H1 (cell line): ENCODE measurements around the gene SMYD1. TPM values are rescaled to one million over a fixed set of nuclear protein-coding genes. Genes with fewer than 3 reads are reported as not detected.

ENCODE experiments used
- BACH1 ChIP-seq: IDR thresholded peaks from 2 replicates; pipeline ENCODE4 v1.6.1; 2012; ENCODE audit warnings: low read length, improper control_type of control experiment
- CHD1 ChIP-seq: IDR thresholded peaks from 2 replicates; pipeline ENCODE4 v1.6.1; 2012; ENCODE audit warnings: low read depth, low read length, improper control_type of control experiment
- CHD7 ChIP-seq: fragments of 300-600 bp; sonication (generic); IDR thresholded peaks from 2 replicates; pipeline ENCODE4 v1.7.1; 2012; ENCODE audit warnings: low read length, moderate library complexity, mild to moderate bottlenecking, inconsistent platforms; ENCODE audit not compliant: insufficient replicate concordance
- EP300 ChIP-seq, 2 experiments: IDR thresholded peaks; 1 replicate in 1 of 2; 2 replicates in 1 of 2; pipeline ENCODE4 v1.6.1; 2011 to 2012; ENCODE audit warnings: low read depth in 2 of 2, low read length in 2 of 2, mild to moderate bottlenecking in 2 of 2, borderline replicate concordance in 1 of 2, inconsistent platforms in 1 of 2, moderate library complexity in 1 of 2
- EZH2 ChIP-seq: fragments of 200-600 bp; sonication (generic); IDR thresholded peaks from 2 replicates; pipeline ENCODE4 v1.7.1; 2012; ENCODE audit warnings: low read depth, mild to moderate bottlenecking, moderate library complexity, low read length, inconsistent platforms; ENCODE audit not compliant: severe bottlenecking
- JUN ChIP-seq: IDR thresholded peaks from 2 replicates; pipeline ENCODE4 v1.6.1; 2011; ENCODE audit warnings: low read depth, mild to moderate bottlenecking, improper control_type of control experiment, low read length
- POLR2AphosphoS5 ChIP-seq: IDR thresholded peaks from 2 replicates; pipeline ENCODE4 v1.6.1; 2011; ENCODE audit warnings: low read depth, low read length
- RFX5 ChIP-seq: IDR thresholded peaks from 2 replicates; pipeline ENCODE4 v1.6.1; 2011; ENCODE audit warnings: low read depth, low read length, improper control_type of control experiment, borderline replicate concordance
- SIX5 ChIP-seq: IDR thresholded peaks from 2 replicates; pipeline ENCODE4 v1.6.1; 2011; ENCODE audit warnings: mild to moderate bottlenecking, low read depth, low read length
- SUZ12 ChIP-seq: fragments of 200-600 bp; sonication (generic); IDR thresholded peaks from 2 replicates; pipeline ENCODE4 v1.6.1; 2012; ENCODE audit warnings: mild to moderate bottlenecking, inconsistent platforms, low read length, moderate library complexity, mixed read lengths
- polyA plus RNA-seq, 7 experiments: library from polyadenylated mRNA; depleted of rRNA in 3 of 7; stranded (reverse) in 5 of 7; unstranded in 2 of 7; fragments of >200 nt in 5 of 7; fragments of 200-250 nt in 2 of 7; gene quantifications; 1 replicate in 5 of 7; 2 replicates in 1 of 7; 4 replicates in 1 of 7; pipeline versions ENCODE4 v1.2.1 to v1.2.3, GENCODE V29; 2011 to 2013; ENCODE audit warnings: missing spikeins in 2 of 7, mixed read lengths in 2 of 7
- total RNA-seq: library from RNA; stranded (reverse); fragmentation: NEBNext Ultra II Directional; extraction: Animal tissue kit (Norgen Biotek cat#: 25700); gene quantifications from 2 replicates; pipeline ENCODE4 v1.2.1, GENCODE V29; 2021
- TF ChIP-seq, protein P1 (sequence below): IDR thresholded peaks from 2 replicates; pipeline ENCODE4 v1.6.1; 2012; ENCODE audit warnings: inconsistent platforms

SMYD1 gene
- total and polyA plus RNA-seq, 2 of the 8 experiments (the other 6 are each of a cell fraction or from before 2014, with no cell fraction given) = 0.06 TPM; not detected in 1

- TF ChIP-seq CHD7 (no peak), RFX5 (no peak), POLR2AphosphoS5 (no peak), CHD1 (no peak), JUN (no peak), BACH1 (no peak), EP300 (IDR thresholded peaks at IDR 0.05; ENCODE audit: borderline replicate concordance in 1 of 2, low read depth in 2 of 2, low read length in 2 of 2) (no peak), SIX5 (no peak), SUZ12 (no peak), EZH2 (no peak)
- TF ChIP-seq, protein P1, sequence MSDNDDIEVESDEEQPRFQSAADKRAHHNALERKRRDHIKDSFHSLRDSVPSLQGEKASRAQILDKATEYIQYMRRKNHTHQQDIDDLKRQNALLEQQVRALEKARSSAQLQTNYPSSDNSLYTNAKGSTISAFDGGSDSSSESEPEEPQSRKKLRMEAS = no peak
These were observed 66.2 kb downstream of the SMYD1 start (continued) for GRCh38 chr2:88133875-88134274.
